AML-193 (cell line): ENCODE measurements around the gene ZNF74.

Experiments used
- DNase-seq, 2 experiments: peaks; one replicate each; lab custom pipeline; 2025; lab: John Stamatoyannopoulos, UW

The ZNF74 gene

GRCh38 chr22:20433191-20433590 is 39.2 kb downstream of the ZNF74 start:
- DNase-seq = no peak

DNA sequence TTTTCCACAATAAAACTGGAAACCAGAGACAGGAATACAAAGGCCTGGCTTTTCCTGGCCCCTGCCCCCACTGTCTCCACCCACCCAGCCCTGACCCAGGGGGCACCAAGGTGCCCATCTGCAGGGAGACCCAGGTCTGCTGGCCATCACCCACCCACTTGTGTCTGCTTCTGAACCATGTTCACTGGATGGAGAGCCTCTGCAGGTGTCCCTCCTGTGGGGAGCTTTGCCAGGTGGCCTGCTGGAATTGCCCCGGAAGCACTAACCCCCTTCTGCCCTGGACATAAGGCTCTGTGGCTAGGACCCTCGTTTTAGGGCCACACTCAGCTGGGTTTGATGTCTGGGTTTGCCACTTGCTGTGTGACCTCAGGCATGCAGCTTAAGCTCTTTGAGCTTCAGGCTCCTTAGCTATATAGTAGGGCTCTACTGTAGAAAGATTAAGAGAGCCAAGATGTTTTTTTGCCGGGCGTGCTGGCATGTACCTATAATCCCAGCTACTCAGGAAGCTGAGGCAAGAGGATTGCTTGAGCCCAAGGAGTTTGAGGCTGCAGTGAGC is 39.8 kb downstream of the ZNF74 start:
- DNase-seq = no peak

DNA sequence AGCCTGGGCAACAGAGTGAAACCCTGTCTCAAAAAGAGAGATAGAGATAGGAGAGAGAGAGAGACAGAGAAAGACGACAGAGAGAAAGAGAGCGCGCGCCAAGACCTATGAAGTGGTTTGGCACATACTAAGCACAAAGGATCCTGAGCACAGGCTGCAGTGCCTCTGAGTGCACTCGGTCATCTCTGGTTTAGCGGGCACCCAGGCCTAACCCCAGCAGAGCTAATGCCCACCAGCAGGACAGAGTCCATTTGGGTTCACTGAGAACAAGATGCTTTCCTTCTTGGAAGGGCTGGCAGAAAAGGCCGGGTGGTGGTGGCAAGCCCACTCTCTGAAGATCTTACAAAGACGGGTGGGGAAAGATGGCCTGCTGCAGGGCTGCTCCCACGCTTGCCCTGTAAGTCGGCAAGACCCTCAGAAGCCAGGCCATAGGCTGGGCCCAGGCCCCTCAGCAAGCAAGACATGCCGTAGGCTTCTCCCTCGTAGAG is 40.4 kb downstream of the ZNF74 start:
- DNase-seq = no peak

GRCh38 chr22:20434773-20435172 is 40.8 kb downstream of the ZNF74 start:
- DNase-seq = no peak

DNA sequence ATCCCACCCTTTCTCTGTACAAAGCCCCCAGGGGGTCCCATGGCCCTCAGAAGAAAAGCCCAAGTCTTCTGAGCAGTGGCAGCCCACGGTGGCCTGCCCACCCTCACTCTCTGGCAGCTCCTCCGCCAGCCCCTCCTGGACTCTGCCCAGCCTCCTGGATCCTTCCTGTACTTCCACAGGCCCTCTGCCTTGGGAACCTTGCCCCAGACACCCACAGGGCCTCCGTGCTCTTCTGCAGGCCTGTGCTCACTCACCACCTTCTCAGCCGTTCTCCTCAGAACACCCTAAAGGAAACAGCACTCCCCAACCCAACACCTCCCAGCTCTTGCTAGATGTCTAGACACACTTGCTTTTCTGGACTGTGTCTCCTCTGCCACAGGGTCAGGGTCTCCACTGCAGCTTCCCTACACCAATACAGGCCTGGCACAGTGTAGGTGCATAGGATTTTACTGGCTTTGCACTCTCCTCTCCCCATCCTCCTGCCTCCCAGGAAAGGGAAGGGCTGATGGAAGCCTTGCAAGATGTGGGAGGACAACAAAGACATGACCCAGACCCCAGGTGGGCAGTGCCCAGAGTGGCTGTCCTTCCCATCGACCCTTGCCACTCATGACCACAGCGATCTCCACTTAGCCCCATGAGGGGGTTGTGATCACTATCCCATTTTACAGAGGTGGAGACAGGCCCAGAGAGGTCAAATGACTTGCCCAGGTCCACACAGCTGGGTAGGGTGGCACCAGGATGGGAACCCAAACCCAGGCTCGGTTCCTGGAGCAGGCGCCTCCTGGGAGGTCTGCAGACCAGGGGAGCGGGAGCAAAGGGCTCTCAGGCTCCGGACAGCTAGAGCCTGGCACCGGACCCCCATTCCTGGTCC is 41.7 kb downstream of the ZNF74 start:
- DNase-seq = no peak

DNA sequence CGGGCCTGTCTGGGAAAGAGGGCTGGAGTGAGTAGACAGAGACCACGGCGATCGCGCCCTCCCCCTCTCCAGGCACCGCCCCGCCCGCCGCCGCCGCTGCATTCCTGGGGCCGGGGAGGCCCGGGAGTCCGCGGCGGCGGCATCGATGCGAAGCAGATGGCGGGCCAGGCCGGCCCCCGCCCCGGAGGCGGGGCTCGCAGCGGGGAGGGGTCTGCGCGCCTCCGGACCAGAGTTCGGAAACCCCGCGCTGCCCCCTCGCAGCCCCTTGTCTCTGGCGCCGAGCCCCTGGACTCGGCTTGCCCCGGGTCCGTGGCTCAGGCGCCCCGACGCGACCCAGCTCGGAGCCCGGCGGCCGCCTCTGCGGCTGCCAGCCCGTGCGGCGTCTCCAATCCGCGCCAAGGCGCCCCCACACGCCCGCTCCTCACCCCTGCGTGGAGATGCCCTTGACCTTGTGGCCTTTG is 42.4 kb downstream of the ZNF74 start:
- no peak for DNase-seq

DNA sequence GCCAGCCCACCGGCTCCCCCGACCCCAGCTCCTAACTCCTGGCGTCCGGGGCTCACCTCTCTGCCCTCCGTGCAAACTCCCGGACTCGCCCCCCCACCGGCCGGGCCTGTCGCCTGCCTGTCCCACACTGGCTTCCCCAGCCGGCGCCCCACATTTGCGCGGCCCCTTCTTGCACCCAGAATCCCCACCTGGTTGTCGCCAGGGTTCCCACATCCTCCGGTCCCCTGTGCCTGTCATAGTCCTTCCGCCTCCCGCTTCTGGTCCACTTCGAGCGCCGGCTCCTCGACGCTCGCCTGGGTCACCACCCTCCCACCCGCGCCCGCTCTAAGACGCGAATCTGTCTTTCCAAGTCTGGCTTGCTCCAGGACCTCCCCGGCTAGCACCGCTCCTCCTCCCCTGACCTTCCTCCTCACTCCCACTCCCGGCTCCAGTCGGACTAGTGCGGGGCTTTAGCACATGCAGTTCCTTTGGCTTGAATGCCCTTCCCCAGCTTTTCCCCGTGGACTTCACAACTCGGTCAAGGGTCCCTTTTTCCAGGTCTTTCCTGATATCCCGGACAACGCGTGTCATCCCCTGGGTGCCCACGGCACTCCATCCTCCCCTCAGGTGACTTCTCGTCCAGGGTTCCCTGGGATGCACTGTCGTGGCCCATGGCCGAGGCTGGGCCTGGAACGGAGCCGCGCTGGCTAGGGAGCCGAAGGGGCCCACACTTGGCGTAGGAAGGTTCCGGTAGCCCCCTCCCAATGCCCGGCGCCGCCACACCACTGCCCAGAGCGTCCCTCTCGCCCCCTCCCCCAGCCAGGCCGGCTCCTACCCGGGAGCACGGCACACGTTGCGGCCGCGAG is 43.0 kb downstream of the ZNF74 start:
- DNase-seq = no peak

DNA sequence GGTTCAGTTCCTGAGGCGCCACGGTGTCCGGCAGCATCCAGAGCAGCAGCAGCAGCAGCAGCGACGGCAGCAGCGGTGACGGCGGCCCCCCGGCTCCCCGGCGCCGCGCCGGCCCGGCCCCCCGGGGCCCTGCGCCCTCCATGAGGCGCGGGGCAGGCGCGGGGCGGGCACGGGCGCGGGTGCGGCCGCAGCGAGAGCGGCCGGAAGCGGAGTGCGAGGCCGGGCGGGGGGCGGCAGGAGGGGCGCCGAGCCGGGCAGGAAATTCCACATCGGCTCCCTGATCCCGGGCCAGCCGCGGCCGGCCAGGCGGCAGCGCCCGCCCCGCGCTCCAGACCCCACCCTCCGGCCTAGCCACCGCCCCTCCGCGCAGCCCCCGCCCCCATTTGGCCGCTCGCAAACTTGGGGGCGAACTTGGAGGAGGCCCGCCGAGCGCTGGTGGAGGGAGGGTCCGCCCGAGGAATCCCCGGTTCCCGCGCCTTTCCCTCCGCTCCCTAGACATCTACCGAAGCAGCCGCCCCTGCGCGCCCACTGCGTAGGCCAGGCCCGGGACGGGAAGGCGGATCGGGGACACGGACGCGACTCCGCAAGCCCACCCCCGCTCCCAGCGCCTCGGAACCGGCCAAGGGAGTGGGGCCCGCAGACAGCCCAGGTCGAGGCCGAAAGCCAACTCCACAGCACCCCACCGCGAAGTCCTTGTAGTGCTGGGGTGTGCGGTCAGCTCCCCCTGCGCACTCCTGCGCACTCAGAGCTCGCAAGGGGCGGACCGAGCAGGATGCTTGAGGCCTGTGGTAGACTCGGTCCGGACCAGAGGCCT is 43.9 kb downstream of the ZNF74 start, which contains the start of gene SCARF2:
Gene SCARF2 (minus strand): TSS at position 213 of the 814 bp plus-strand sequence. CDS start 71 bp downstream, at position 142.
- no peak for DNase-seq

- DNase-seq = no peak
Observed at GRCh38 chr22:20438427-20438677, 44.4 kb downstream of the ZNF74 start.

DNA sequence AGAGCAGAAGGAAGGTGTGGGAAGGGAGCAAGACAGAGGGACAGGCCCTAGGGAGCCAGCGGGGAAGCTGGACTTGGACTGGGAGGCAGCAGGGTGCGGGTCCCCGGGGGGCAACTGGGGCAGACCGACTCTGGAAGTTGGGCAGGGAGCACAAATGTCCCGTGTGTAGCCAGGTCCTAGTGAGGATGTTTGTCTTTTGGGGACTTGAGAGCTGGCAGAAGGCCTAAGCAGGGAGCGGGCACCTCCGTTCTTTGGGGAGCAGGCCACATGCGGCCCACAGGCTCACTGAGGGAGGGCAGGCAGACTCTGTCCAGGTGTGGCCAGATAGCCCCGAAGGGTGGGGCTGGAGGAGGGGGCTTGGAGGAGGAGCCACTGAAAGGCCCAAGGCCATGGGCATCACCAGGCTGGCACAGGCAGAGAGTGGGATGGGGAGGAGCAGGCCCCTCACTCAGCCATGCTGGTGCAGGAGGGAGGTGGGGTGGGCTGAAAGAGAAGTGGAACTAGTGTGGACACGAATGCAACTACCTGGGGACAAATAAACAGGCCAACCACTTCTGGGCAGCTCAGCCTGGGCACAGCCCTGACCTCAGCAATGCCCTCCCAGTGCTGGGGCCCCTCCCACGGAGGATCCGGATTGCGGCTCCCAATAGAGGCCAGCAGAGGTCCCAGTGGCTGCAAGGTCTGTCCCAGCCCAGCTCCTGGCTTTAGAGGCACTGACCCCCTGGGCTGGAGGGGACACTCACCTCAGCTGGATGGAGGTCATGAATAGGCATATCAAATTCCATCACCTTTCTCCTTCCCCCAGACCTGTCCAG is 44.9 kb downstream of the ZNF74 start:
- no peak for DNase-seq

GRCh38 chr22:20439556-20439927 is 45.6 kb downstream of the ZNF74 start:
- no peak for DNase-seq

DNA sequence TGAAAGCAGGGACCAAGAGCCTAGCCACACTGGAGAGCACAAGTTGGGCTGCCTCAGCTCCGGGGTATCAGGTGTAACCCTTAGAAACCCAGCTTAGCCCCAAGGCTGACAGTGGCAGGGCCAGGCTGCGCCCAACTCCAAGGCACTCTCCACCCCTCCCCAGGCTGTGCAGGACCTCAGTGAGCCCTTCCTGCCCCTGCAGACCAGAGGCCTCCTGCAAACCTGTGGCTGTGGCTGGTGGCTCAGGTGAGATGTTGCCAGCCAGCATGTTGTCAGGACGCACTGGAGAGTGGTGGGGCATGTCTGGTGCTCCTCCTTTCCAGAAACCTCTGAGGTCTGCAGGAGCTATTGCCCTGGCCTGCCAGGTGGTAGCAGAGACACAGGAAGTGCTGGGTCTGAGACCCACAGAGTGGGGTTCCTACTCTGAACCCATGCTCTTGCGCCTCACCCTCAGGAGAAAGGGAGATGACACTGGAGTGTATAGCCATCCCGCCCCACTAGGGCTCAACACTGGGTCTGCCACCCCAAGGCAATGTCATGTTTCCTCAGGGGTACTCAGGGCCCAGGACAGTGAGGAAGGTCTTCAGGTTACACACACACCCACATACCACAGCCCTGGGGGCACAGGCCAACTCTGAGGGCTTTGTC is 46.1 kb downstream of the ZNF74 start:
- DNase-seq = no peak

DNA sequence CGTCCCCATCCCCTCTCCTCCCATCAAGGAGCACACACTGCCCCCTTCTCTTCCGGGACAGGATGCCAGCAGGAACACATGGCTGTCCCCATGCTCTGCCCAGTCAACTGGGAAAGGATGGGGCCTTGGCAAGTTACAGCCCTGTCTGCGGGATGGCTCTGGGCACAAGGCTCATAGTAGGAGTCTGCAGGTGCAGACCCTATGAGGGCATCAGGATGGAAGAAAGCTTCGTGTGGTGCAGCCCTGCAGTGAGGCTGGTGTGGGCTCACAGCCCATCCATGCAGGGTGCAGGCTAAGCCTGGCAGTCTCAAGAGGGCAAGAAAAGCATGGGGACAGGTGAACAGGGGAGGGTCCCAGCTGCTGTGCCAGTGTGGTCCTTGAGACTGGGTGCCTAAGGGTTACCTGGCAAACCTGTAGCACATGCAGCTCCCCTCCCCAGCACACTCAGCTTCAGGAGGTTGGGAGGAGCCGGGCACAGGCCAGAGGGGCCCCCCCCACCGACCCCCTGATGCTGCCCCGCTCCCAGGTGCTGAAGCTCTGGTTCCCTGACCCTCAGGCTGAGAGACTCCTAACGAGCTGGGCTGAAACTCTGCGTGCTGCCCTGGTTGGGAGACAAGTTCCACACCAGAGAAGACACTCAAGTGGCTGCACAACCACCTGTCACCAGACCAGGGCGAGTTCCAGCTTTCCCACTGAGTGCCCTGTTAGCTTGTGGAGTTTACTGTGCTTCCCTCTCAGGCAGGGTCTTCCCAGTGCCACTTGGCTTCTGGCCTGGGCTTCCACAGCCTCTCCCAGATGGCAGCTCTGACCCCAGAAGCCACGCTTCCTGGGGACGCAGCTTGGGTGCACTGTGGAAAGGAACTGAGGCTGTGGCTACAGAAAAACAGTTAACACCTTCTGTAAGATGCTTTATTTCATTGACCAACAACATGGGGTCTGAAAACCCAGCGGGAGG is 47.0 kb downstream of the ZNF74 start:
- no peak for DNase-seq

DNA sequence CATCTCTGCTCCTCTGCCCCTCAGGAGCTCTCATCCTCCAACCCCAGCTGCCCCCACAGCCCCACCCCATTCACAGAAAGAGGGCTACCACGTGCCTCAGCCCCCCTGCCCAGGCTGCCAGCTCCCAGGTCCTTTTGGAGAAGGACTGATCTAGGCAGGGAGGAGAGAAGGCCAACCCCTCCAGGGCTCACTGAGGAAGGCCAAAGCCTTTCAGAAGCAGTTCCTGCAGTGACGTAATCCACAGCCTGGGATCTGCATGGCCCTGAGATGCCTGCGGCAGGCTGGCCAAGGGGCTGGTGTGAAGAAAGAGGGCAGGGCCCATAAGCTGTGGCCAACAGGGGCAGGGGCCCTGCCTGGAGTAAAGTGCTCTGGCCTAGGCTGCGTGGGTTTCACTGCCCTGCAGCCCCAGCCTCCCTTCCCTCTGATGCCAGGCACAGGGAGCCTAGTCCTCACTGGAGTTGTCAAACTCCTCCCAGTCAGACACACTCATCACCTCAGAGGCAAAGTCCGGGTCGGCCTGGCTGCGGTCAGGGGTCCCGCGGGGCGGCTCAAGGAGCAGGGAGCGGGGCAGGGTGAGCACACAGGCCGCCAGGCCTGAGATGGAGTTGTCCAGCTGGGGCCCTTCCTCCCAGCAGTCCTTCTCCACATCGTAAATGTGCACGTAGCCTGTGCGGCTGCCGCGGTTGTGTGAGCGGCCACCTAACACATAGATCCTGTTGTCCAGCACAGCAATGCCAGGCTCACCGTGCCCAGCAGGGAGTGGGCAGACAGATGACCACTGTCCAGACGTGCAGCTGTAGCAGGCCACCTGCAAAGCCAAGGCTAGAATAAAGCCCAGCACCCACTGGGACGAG is 47.9 kb downstream of the ZNF74 start:
- DNase-seq = peak; percentile 18 to 33

- no peak for DNase-seq
Observed at GRCh38 chr22:20442485-20443284, 48.7 kb downstream of the ZNF74 start.

DNA sequence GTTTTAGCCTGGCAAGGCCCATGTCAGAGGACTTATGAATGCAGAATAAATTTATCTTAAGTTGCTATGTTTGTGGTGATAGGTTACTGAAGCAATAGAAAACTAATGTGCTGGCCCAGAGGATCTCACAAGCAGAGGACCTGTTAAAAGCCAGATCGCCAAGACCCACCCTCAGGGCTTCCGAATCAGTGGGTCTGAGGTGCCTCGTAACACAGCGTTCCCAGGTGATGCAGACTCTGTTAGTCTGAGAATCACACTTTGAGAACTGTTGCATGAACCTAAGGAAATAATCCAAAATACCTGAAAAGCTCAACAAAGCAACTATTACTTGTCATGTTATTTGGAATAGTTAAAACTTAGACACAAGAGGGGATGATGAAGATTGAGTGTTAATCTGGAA is 50.4 kb downstream of the ZNF74 start:
- DNase-seq = no peak

DNA sequence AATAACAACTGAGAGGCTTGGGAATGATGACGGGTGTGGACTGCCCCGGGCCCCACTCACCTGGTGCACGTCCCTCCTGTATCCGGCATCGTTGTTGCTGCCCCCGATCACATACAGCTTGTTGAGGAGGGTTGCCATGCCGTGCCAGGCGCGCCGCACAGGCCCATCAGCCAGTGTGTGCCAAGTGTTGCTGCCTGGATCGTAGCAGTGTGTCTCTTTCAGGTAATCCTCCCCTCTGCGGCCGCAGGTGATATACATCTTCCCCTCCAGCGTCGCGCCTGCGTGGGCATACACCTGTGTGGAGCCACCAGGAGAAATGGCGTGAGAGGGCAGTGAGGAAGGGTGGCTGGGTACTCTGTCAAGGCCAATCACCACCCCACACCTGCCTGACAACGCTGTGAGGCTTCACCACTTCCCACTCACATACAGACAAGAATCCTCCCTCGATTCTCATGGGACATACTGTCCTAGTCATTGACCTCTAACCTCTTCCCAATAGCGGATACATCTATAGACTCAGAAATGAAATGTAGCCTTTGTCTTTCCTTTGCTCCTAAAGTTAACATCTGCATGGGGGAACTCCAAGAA is 52.5 kb downstream of the ZNF74 start:
- no peak for DNase-seq
